Gastrocnemius medialis (tissue), 4 donors: ENCODE data around the gene ST8SIA5.

Experiments used
- CTCF ChIP-seq, 5 experiments: fragments of 450-650 bp in 3 of 5; fragments of 200-600 bp in 2 of 5; sonication (generic) in 2 of 5; IDR thresholded peaks in 4 of 5; conservative IDR thresholded peaks in 1 of 5; 1 replicate in 4 of 5; 2 replicates in 1 of 5; pipeline ENCODE4 v1.5.1; 2016 to 2019; ENCODE audit warnings: antibody characterized with exemption in 5 of 5, mild to moderate bottlenecking in 3 of 5, moderate library complexity in 3 of 5
- POLR2A ChIP-seq, 2 donors: fragments of 450-650 bp; IDR thresholded peaks; one replicate each; pipeline ENCODE4 v1.6.1; 2017; ENCODE audit warnings: antibody characterized with exemption in 2 of 2, mild to moderate bottlenecking in 2 of 2, moderate library complexity in 2 of 2

GRCh38 chr18:46751882-46752281, 5.0 kb downstream of the ST8SIA5 start:
- TF ChIP-seq CTCF (IDR thresholded peaks at IDR 0.05 in 4 of 5, conservative IDR thresholded peaks at IDR 0.05 in 1 of 5) (no peak), POLR2A (IDR thresholded peaks at IDR 0.05) (no peak)
